Fibroblast of gingiva (primary cell): ENCODE data around the gene FCGR2B.
"Not testable (repeated sequence)": the region's sequence is repeated elsewhere in the genome, so short reads cannot be mapped to it uniquely, and the experiment has no call there.

Experiments used
- DNase-seq: peaks from one replicate; pipeline ENCODE4 v3.0.0-alpha.2; 2011; ENCODE audit warnings: low read depth

FCGR2B gene

DNA sequence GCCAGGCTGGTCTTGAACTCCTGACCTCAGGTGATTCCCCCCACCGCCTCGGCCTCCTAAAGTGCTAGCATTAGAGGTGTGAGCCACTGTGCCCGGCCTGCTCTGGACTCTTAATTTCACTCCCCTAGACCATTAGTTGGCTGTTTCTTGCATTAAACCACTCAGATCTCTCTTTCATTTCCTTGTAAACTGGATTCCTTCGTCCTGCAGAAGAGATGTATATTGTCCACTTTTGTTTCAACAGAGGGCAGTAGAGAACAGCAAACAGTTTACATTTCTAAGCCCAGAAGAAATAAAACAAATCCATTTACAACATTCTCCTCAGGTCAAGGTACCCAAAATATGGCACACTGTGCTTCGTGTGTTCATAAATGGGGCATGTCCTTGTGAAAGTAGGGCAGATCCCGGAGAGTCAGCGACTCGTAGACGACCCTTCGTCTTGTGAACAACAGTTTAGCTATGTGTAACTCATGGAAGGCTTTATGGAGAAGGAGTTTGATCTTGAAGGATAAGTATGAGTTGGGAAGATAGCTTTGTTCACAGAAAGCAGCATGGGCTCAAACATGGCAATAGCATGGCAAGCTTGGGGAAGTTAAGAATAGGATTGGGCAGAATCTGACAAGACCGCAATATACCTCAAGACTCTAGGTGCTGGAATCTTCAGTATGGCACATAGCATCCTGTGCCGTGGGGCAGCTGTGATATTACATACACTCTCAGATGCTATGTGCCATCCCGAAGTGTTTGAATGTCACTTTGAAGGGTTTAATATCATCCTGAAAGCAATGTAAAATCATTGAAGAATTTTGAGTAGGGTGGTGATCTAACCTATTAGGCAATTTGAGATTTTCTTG is 15.2 kb upstream of the FCGR2B start:
- peak; percentile 32 for DNase-seq

DNA sequence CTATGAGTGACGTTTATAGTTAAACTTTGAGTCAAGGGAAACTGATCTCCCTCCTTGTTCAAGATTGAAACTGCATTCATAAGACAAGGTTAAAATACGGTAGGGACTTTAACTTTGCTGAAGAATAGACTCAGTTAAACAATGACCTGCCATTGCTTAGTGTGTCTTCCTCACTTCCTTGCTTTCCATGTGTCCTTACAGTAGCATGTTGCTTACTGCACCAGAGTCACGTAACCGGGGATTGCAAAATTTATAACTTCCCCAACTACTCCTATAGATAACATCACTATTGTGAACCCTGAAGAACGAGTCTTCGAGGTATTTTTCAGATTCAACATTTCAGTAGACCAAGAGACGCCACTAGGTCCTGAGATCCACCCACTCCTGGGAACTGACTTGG is 9.4 kb upstream of the FCGR2B start:
- not testable (repeated sequence) for DNase-seq

DNA sequence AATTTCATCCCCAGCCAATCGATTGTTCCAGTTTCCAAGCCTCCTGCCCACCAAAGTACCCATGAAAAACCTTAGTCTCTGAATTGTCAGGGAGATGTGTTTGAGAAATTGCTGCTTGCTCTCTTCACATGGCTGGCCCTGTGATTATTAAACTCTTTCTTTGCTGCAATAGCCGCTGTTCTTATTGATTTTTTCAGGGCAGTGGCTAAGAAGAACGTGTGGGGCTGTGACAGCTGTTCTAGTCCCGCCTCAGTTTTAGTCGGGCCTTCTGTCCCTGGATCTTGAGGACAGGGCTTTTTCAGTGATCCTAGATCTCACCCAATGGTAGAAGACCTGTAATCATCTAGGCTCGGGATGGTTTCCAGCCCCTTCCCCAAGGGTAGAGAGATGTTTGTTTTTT is 9.0 kb upstream of the FCGR2B start:
- DNase-seq: not testable (repeated sequence)

DNA sequence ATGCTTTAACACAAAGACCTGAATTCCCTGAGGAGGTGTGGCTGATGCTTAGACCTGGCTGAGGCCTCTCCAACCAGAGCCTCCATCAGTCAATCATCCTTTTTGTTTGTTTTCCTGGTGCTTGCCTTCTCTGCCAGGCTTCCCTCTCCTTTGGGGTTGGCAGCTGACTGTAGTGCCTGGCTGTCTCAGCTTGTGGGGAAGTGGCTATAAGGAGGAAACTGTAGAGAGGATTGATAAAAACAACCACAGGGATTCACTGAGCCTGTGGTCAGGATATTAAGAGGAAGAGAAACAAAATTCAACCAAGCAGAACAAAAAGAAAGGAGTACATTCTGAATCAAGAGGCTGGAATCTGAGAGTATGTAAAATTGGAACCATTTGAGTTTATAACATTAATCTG is 4.4 kb upstream of the FCGR2B start:
- not testable (repeated sequence) for DNase-seq

DNA sequence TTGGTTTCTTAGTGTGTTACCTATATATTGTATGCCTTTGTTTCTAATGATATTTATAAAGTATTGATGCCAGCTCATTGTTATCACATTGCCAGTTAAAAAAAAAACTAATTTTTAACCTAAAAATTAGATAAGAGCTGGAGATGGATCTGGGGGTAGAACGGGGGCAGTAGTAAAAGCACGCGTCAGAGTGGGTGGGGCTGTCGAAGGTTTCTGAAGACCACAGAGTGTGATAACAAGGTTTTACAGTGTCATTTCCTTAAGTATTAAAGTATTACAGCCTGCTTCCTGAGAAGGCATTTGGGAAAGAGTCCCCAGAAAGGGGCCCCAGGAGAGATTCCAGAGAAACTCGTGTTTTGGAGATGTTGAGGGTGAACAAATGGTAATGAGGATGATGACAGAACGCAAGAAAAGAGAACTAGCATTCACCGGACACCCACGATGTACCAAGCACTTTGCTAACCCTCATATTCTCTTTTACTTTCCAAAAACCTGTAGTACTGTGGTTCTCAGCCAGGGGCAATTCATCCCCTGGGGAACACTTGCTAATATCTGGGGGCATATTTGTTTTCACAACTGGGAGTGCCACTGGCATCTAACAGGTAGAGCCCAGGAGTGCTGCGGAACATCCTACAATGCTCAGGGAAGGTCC is 1.2 kb upstream of the FCGR2B start:
- DNase-seq: not testable (repeated sequence)

DNA sequence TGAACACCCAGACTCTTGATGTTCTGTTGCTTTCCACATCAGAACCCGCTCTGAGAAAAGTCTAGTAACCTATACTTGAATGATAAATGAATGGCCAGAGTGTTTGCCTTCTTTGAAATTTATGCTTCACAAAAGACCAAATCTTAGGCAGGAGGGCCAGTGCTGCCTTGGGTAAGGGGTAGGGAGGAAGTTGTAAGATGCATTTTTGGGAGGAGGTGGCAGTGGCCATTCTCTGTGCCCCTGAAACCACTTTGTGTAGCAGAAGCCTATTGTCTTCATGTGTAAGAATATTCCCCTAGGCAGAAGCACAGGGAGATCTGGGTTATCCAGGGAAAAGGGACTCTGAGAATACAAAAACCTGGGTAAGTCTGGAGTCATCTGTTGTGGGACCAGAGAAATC is 626 bp downstream of the FCGR2B start:
- DNase-seq: not testable (repeated sequence)

DNA sequence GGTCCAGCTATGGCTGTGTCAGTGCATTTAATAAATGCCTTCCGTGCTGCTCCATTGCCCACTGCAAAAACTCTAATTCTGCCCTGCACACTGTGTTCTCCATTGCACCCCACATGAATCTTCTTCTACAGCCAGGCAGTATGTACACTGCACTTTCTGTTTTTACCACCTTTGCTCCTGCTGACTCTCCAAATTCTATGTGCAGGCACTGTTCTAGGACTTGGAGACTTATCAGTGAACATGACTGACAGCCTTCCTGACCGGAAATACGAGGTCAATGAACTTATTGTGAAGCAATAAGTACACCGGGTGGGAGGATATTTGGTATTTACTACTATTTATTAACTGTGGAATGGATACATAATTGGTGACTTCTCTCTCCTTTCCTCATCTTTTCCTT is 1.7 kb downstream of the FCGR2B start:
- not testable (repeated sequence) for DNase-seq

DNA sequence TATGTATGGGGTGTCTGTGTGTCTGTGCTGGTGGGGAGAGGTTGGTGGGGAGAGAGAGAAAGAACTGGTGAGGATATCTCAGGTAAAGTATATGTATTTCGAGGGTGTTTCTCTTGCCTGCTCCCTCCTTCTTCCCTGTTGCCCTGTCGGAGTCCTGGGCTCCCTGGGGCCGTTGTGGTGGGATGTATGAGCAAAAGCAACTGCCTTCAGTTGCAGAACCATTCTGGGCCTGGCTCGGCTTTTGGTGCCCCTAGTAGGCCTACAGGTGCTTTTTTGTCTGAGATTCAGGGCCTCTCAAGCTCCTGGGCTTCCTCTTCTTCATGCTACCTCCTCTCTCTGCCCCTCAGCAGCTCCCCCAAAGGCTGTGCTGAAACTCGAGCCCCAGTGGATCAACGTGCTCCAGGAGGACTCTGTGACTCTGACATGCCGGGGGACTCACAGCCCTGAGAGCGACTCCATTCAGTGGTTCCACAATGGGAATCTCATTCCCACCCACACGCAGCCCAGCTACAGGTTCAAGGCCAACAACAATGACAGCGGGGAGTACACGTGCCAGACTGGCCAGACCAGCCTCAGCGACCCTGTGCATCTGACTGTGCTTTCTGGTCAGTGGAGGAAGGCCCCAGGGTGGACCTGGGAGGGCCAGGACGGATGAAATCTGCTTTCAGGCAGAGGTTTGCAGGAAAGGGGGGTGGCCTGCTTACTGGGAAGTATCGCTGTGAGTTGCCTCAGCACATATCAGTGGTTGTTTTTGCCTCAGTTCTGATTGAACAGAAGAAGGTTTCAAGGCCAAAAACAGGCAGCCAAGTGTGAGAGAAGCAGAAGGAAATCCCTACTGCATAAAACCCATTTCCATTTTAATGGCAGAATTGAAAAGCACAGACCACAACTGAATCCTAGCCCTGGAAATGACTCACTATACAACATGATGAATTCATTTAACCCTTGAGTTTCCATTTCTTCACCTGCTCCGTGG is 8.4 kb downstream of the FCGR2B start:
- not testable (repeated sequence) for DNase-seq

DNA sequence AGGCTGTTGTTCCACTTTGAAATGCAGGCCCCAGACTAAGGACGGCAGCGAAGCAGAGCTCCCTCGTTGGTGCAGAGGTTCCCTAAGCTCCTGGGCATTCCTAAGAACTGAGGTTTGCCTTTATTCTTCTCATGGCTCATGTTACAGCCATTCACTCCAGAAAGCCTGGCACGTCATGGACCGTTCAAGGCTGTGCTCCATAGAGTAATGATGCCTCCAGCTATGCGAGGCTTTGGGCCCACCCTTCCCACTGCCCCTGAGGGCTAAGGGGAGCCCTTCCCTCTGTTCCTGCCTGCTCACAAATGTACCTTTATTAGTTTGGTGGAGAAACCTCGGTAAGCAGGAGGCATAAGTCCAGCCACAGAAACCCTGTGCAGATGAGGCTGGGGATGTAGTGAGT is 10.5 kb downstream of the FCGR2B start:
- not testable (repeated sequence) for DNase-seq

DNA sequence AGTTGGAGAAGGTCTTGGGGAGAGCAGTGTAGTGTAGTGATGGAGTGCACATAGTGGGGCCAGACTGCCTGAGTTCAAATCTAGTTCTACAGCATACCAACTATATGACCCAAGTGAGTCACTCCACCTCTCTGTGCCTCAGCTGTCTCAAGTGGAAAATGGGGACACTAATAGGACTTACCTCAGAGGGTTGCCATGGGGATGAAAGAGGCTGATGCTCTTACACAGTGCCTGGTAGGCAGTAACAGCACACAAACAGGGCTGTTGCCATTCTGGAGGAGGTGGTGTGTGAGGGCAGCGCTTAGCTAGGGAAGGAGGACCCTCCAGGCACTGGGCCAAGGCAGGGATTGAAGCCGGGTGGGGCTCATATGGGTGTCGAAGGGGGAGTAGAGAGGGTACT is 11.5 kb downstream of the FCGR2B start:
- DNase-seq: not testable (repeated sequence)

DNA sequence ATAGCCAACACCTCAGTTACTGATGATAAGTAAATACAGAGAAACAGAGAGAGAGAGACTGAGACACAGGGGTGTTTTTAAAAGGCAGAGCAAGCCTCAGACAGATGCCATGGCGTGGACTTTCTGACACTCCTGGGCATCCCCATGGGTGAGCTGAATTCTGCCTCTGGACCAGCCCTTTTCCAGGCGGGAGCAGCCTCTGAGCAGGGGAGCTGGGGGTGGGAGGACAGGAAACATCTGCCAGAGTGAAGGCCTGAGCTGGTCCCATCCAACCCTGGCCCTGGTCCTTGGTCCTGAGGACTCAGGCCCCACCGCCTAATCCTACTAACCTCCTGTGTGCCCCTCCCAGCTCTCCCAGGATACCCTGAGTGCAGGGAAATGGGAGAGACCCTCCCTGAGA is 12.0 kb downstream of the FCGR2B start:
- not testable (repeated sequence) for DNase-seq

DNA sequence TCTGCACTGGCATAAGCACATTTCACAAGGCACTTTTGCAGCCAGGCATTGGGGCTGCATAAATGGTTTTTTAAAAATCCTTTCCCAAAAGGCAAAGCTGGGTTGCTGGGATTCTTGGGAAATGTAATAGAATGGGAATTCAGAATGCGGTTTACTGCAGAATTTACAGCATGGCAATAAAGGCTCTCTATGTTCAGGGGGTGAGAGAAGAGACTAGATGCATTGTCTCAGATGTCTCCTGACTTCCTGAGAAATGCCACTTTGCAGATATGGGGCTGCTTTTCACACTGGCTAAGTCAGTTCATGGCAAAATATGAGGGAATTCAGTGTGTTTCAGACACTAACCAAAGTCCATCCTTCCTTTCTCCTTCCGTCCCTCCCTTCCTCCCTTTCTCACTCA is 13.5 kb downstream of the FCGR2B start:
- no peak for DNase-seq

DNA sequence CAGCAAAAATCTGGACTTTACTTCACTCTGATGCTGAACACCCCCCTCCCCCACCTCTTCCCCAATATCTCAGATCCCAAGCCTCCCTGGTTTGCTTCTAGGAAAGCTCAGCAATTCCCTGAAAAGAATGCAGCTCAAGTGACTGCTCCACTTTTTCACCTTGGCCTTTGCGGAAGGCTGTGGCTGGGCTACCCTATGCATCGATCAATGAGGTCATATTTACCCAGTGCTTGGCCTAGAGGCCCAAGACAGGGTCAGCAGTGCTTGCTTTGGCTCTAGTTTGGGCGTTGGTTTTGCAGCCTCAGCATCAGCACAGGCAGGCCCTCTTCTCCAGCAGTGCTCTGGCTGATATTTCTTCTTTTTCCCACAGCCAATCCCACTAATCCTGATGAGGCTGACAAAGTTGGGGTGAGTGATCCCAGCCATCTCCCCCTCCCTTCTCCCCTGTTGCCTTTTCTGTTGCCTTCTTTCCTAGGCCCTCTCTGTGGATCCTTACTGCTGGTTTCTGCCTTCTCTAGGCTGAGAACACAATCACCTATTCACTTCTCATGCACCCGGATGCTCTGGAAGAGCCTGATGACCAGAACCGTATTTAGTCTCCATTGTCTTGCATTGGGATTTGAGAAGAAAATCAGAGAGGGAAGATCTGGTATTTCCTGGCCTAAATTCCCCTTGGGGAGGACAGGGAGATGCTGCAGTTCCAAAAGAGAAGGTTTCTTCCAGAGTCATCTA is 14.2 kb downstream of the FCGR2B start:
- DNase-seq: no peak

DNA sequence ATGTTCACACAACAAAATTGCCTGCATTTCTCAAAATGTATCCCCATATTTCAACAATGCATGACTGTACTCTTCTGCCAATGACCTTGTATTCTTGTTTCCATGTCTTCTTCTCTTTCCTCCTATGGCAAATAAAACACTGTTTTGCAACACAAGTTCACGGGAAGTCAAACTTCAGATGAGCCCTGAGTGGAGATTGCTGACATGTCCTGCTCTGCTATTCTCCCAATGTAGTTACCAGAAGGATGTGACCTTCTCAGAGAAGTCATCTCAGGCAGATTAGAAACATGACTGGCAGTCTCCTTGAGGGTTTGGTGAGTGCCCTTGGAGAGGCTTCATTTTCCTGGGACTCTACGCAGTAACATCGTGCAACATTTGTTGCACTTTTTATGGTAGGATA is 15.6 kb downstream of the FCGR2B start:
- no peak for DNase-seq

DNA sequence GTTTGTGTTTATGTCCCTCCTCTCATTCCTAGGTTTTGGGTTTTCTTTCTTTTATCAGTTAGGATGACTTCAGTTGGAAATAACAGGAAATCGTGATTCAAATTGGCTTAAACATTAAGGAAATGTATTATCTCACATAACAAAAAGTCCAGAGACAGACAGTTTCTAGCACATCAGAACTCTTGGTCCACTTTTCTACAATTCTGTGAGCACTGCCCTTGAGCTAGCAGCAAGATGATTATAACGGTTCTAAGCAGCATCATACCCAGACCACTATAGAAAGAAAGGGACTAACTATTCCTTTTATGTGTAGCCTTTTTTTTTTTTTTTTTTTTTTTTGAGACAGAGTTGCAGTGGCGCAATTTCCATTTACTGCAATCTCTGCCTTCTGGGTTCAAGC is 18.9 kb downstream of the FCGR2B start:
- no peak for DNase-seq

DNA sequence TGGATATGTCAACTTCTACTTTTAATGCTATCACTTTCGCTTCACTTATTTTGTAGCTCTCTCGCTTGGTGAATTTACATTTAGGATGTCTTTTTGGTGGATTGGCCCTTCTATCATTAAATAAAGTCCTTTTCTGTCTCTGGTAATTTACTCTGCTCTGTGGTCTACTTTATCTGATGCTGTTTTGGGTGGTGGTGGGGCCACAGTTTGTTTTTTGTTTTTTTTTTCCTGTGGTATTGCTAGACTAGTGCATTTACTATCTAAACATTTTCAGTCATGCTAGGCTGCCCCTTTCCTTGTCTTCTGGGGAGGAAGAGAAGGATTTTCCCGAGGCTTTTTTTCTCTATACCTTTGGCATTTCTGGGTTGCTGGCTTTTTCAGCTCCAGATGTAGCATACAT is 26.0 kb downstream of the FCGR2B start:
- no peak for DNase-seq

DNA sequence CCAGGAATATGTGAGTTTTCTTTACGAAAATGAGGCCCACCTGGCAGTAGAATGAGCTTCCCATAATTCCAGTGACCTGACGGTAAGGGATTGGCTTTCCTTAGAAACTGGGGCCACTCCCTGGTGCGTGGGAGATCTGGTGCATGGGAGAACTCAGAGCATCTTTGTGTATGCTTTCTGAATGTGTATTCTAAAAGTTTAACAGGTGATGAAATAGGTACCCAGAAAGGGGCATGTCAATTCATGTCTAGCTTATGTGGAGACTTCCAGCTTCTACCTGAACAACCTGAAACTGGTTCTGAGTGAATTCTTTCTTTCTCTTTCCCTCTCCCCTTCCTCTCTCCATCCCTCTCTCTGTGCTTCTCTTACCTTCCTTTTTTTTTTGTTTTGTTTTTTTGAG is 28.9 kb downstream of the FCGR2B start:
- no peak for DNase-seq

DNA sequence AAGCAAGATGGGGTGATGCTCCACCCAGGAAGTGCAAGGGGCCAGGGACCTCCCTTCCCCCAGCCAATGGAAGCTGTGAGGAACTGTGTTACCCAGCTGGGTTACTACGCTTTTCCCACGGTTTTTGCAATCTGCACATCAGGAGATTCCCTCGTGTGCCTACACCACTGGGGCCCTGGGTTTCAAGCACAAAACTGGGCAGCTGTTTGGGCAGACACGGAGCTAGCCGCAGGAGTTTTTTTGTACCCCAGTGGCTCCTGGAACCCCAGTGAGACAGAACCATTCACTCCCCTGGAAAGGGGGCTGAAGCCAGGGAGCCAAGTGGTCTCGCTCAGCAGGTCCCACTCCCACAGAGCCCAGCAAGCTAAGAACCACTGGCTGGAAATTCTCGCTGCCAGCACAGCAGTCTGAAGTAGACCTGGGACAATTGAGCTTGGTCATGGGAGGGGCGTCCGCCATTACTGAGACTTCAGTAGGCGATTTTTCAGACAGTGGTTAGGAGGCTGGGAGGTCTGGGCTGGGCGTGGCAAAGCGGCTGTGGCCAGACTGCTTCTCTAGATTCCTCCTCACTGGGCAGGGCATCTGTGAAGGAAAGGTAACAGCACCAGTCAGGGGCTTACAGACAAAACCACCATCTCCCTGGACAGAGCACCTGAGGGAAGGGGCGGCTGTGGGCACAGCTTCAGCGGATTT is 30.2 kb downstream of the FCGR2B start:
- DNase-seq: not testable (repeated sequence)

DNA sequence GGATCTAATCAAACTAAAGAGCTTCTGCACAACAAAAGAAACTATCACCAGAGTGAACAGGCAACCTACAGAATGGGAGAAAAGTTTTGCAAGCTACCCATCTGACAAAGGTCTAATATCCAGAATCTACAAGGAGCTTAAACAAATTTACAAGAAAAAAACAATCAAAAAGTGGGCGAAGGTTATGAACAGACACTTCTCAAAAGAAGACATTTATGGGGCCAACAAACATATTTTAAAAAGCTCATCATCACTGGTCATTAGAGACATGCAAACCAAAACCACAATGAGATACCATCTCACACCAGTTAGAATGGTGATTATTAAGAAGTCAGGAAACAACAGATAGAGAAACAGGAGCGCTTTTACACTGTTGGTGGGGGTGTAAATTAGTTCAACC is 35.4 kb downstream of the FCGR2B start:
- not testable (repeated sequence) for DNase-seq

DNA sequence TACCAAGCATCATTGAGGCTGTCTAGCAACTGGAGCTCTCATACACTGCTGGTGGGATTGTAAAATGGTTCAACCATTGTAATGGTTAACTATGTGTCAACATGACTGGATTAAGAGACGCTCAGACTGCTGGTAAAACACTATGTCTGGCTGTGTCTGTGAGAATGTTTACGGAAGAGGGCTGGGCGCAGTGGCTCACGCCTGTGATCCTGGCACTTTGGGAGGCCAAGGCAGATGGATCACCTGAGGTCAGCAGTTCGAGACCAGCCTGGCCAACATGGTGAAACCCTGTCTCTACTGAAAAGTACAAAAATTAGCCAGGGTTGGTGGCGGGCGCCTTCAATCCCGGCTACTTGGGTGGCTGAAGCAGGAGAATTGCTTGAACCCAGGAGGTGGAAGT is 39.3 kb downstream of the FCGR2B start:
- no peak for DNase-seq

DNA sequence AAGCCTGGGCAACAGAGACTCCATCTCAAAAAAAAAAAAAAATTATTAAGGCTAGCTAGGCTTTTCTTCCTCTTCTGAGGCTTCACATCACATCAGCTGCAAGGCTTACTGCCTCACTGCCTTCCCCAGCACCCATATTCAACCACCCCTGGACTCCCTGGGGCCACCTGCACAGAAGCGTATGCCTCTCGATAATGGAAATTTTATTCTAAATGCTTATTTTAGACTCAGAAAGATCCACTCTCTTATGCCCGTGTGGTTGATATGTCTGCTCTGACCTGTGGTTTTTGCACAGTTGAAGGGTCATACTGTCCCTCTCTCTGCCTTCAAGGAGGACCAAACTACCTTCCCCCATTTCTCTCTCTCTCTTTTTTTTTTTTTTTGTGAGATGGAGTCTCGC is 42.6 kb downstream of the FCGR2B start:
- no peak for DNase-seq
